ENCODE data around the gene MCC. TPM values are rescaled to one million over a fixed set of nuclear protein-coding genes. Genes with fewer than 3 reads are reported as not detected.

The MCC gene
- total RNA-seq, 4 donors from 2014 or later = 17.1 to 90.7 (median 40.1) TPM

- TF ChIP-seq CTCF (IDR thresholded peaks at IDR 0.05) = no peak
- TF ChIP-seq POLR2A (IDR thresholded peaks at IDR 0.05) = no peak
Measured at GRCh38 chr5:113225259-113225658, 263.0 kb downstream of the MCC start.

GRCh38 chr5:113224605-113225065, 263.6 kb downstream of the MCC start:
- H3K27ac ChIP-seq = peak overlapping the region in 1 of 2 donors; percentile 10
- no peaks in the 10 kb centered on the region for H3K4me1 ChIP-seq
- no peak overlapping the region for H3K4me3 ChIP-seq
- no peak for TF ChIP-seq CTCF (IDR thresholded peaks at IDR 0.05)
- no peak for TF ChIP-seq POLR2A (IDR thresholded peaks at IDR 0.05)
- H3K27me3 ChIP-seq = no peaks in the 10 kb centered on the region
- H3K36me3 ChIP-seq = no peaks in the 10 kb centered on the region
- no peak for DNase-seq
- intact Hi-C loops (cut with DNase I; ENCODE audit: low total_unique reads) = no loop called here
- no peaks in the 10 kb centered on the region for H3K9me3 ChIP-seq

More at GRCh38 chr5:113225259-113225658, 263.0 kb downstream of the MCC start:
- Histone ChIP-seq H3K9me3 (no peaks in the 10 kb centered on the region), H3K4me1 (no peaks in the 10 kb centered on the region), H3K4me3 (no peak overlapping the region), H3K27ac (no peak overlapping the region), H3K36me3 (no peaks in the 10 kb centered on the region), H3K27me3 (no peaks in the 10 kb centered on the region)
- no peak for DNase-seq
- intact Hi-C loops (cut with DNase I; ENCODE audit: low total_unique reads) = no loop called here

GRCh38 chr5:113223831-113224604, 264.2 kb downstream of the MCC start:
- intact Hi-C loops (cut with DNase I; ENCODE audit: low total_unique reads) = no loop called here
- Histone ChIP-seq H3K9me3 (no peaks in the 10 kb centered on the region), H3K27ac (peak overlapping the region in 1 of 2 donors; percentile 26)

GRCh38 chr5:113223315-113223714, 264.9 kb downstream of the MCC start:
- H3K9me3 ChIP-seq = no peaks in the 10 kb centered on the region
- no peaks in the 10 kb centered on the region for H3K36me3 ChIP-seq
- no peak overlapping the region for H3K27ac ChIP-seq
- H3K4me1 ChIP-seq = peaks cover 0 to 9% of the 10 kb centered on the region in 2 donors
- intact Hi-C loops (cut with DNase I; ENCODE audit: low total_unique reads) = no loop called here
- no peak overlapping the region for H3K4me3 ChIP-seq
- H3K27me3 ChIP-seq = no peaks in the 10 kb centered on the region
- DNase-seq = no peak
- TF ChIP-seq POLR2A (IDR thresholded peaks at IDR 0.05) = no peak
- no peak for TF ChIP-seq CTCF (IDR thresholded peaks at IDR 0.05)

More at GRCh38 chr5:113223831-113224604, 264.2 kb downstream of the MCC start:
- Histone ChIP-seq H3K36me3 (no peaks in the 10 kb centered on the region), H3K4me3 (no peak overlapping the region), H3K4me1 (peaks cover 0 to 4% of the 10 kb centered on the region in 2 donors), H3K27me3 (no peaks in the 10 kb centered on the region)
- DNase-seq = no peak
- TF ChIP-seq POLR2A (IDR thresholded peaks at IDR 0.05) (no peak), CTCF (IDR thresholded peaks at IDR 0.05) (no peak)

Measured in uterus (tissue), 4 donors.